HL-60 (cell line): Measurements from ENCODE around the gene FNDC1.

Experiments used
- DNase-seq, 2 experiments: peaks; one replicate each; pipeline ENCODE4 v3.0.0-alpha.2; 2010 to 2020; ENCODE audit warnings: low read depth in 1 of 2, low spot score in 1 of 2
- H3K27ac ChIP-seq: fragments of 250-450 bp; sonication (Bioruptor Pico); replicated peaks from 2 replicates; pipeline ENCODE4 v1.5.1; 2020; ENCODE audit warnings: mild to moderate bottlenecking, moderate library complexity
- H3K27me3 ChIP-seq: fragments of 250-450 bp; sonication (Bioruptor Pico); 2 replicates; pipeline ENCODE4 v1.5.1; 2021; ENCODE audit warnings: mild to moderate bottlenecking, moderate library complexity; ENCODE audit not compliant: insufficient read depth, poor library complexity, severe bottlenecking
- H3K4me3 ChIP-seq: replicated peaks from 2 replicates; pipeline ENCODE4 v1.5.1; 2011; ENCODE audit warnings: mild to moderate bottlenecking, control low read depth, low read length; ENCODE audit not compliant: insufficient read depth
- GABPA ChIP-seq: IDR thresholded peaks from 2 replicates; pipeline ENCODE4 v1.6.1; 2012; ENCODE audit warnings: low read depth
- POLR2AphosphoS5 ChIP-seq: IDR thresholded peaks from 2 replicates; pipeline ENCODE4 v1.6.1; 2012; ENCODE audit warnings: low read depth
- SPI1 ChIP-seq: IDR thresholded peaks from 2 replicates; pipeline ENCODE4 v1.6.1; 2012; ENCODE audit warnings: low read depth, mild to moderate bottlenecking, borderline replicate concordance
- TF ChIP-seq, protein P1 (sequence below): IDR thresholded peaks from 2 replicates; pipeline ENCODE4 v1.6.1; 2012; ENCODE audit warnings: low read depth; ENCODE audit not compliant: insufficient replicate concordance
- TF ChIP-seq, protein P2 (sequence below): IDR thresholded peaks from one replicate; pipeline ENCODE4 v1.5.1; 2011; ENCODE audit warnings: low read length, control low read depth, inconsistent platforms; ENCODE audit not compliant: insufficient read depth

FNDC1 gene

DNA sequence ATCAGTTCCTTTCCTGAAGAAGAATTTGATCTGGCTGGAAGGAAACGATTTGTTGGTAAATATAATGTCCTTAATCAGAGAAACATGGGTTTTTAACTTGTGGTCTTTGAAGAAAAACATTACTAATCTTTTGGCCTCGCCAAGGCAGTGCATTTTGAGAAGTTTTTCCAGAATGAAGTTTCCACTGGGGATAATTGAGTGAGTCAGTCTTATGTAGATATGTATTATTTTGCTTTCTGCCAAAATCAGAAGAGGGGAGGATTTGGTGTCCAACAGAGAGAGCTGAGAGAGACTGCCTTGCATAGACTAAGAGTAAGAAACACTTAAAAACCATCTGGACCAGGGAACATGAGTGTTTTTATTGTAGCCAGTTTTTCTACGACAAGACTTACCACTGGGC is 79.9 kb downstream of the FNDC1 start:
- H3K27ac ChIP-seq, result no peak overlapping the region
- no peak overlapping the region for H3K4me3 ChIP-seq

DNA sequence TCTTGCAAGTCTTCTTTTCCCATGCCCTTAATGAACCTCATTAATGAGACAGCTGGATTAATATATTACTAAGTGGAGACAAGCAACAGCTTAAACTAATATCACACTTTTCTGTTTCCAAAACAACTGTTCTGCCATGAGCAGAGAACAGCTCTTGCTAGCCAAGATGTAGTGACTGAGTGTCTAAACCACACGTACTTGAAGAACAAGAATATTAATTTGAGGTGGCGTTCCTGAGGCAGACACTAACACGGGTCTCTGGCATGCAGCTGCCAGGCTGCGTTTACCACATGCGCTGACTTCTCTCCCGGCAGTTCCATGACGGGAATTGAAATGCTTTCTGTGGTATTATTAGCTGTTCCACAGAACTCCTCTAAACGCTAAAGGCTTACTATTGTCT is 80.6 kb downstream of the FNDC1 start:
- H3K27me3 ChIP-seq, result peaks cover 2% of the 10 kb centered on the region

More for the DNA sequence above, 79.9 kb downstream of the FNDC1 start:
- TF ChIP-seq SPI1 (no peak), GABPA (no peak), POLR2AphosphoS5 (no peak)
- TF ChIP-seq, protein P1, sequence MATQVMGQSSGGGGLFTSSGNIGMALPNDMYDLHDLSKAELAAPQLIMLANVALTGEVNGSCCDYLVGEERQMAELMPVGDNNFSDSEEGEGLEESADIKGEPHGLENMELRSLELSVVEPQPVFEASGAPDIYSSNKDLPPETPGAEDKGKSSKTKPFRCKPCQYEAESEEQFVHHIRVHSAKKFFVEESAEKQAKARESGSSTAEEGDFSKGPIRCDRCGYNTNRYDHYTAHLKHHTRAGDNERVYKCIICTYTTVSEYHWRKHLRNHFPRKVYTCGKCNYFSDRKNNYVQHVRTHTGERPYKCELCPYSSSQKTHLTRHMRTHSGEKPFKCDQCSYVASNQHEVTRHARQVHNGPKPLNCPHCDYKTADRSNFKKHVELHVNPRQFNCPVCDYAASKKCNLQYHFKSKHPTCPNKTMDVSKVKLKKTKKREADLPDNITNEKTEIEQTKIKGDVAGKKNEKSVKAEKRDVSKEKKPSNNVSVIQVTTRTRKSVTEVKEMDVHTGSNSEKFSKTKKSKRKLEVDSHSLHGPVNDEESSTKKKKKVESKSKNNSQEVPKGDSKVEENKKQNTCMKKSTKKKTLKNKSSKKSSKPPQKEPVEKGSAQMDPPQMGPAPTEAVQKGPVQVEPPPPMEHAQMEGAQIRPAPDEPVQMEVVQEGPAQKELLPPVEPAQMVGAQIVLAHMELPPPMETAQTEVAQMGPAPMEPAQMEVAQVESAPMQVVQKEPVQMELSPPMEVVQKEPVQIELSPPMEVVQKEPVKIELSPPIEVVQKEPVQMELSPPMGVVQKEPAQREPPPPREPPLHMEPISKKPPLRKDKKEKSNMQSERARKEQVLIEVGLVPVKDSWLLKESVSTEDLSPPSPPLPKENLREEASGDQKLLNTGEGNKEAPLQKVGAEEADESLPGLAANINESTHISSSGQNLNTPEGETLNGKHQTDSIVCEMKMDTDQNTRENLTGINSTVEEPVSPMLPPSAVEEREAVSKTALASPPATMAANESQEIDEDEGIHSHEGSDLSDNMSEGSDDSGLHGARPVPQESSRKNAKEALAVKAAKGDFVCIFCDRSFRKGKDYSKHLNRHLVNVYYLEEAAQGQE, result no peak
- TF ChIP-seq, protein P2, sequence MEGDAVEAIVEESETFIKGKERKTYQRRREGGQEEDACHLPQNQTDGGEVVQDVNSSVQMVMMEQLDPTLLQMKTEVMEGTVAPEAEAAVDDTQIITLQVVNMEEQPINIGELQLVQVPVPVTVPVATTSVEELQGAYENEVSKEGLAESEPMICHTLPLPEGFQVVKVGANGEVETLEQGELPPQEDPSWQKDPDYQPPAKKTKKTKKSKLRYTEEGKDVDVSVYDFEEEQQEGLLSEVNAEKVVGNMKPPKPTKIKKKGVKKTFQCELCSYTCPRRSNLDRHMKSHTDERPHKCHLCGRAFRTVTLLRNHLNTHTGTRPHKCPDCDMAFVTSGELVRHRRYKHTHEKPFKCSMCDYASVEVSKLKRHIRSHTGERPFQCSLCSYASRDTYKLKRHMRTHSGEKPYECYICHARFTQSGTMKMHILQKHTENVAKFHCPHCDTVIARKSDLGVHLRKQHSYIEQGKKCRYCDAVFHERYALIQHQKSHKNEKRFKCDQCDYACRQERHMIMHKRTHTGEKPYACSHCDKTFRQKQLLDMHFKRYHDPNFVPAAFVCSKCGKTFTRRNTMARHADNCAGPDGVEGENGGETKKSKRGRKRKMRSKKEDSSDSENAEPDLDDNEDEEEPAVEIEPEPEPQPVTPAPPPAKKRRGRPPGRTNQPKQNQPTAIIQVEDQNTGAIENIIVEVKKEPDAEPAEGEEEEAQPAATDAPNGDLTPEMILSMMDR, result no peak
- H3K27me3 ChIP-seq, result peaks cover 4% of the 10 kb centered on the region
- DNase-seq, result no peak

DNA sequence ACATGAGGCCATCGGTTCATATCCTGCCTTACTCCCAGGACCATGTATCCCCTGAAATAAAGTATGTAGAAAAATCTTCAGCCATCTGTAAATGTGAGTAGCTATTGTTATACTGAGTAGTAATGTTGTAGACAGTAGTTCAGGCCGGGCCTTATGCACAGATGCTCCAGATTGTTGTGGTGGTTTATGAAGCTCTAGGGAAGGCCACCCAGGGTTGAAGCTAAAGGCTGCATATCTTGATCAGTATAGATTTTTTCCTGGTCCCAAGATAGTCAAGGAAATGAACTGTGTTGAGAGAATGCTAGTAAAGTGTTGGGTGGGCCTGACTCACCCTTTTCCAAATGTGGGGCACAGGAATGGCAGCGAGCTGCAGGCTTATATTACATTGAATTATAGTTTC is 81.4 kb downstream of the FNDC1 start:
- H3K27ac ChIP-seq, result no peak overlapping the region
- DNase-seq, result no peak
- TF ChIP-seq GABPA, result no peak
- TF ChIP-seq SPI1, result no peak
- no peak for TF ChIP-seq POLR2AphosphoS5
- TF ChIP-seq, protein P1, result no peak

More for the DNA sequence above, 80.6 kb downstream of the FNDC1 start:
- no peak for DNase-seq
- Histone ChIP-seq H3K27ac (no peak overlapping the region), H3K4me3 (no peak overlapping the region)
- TF ChIP-seq, protein P2, result no peak
- TF ChIP-seq GABPA (no peak), SPI1 (no peak), POLR2AphosphoS5 (no peak)
- TF ChIP-seq, protein P1, result no peak

More for the DNA sequence above, 81.4 kb downstream of the FNDC1 start:
- peaks cover 2% of the 10 kb centered on the region for H3K27me3 ChIP-seq
- H3K4me3 ChIP-seq, result no peak overlapping the region
